K562 treated with DMSO at 1 percent for 24 hours (cell line): ENCODE measurements around the gene PIPOX. TPM values are rescaled to one million over a fixed set of nuclear protein-coding genes. Genes with fewer than 3 reads are reported as not detected.

Experiments
- total RNA-seq: library from RNA; unstranded; fragments of 300-600 nt; gene quantifications from 2 replicates; pipeline ENCODE4 v1.2.3, GENCODE V29; 2022; ENCODE audit warnings: low read depth; ENCODE audit not compliant: insufficient read depth

Gene PIPOX, protein sequence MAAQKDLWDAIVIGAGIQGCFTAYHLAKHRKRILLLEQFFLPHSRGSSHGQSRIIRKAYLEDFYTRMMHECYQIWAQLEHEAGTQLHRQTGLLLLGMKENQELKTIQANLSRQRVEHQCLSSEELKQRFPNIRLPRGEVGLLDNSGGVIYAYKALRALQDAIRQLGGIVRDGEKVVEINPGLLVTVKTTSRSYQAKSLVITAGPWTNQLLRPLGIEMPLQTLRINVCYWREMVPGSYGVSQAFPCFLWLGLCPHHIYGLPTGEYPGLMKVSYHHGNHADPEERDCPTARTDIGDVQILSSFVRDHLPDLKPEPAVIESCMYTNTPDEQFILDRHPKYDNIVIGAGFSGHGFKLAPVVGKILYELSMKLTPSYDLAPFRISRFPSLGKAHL
- 0.98 and 1.6 TPM in 2 replicates for total RNA-seq

GRCh38 chr17:29042679-29043538 is at the start of gene PIPOX:
Gene PIPOX, plus strand, starts transcription at chr17:29043141. Its CDS starts 85 bp downstream, at chr17:29043226.

GRCh38 chr17:29005936-29006511 is 36.9 kb upstream of the PIPOX start, which contains the start of gene SEZ6:
Gene SEZ6, minus strand, starts transcription at chr17:29006033. Its CDS starts 164 bp downstream, at chr17:29005869.

Other genes starting within 250 kb of the PIPOX start
- gene FAM222B, start 200.4 kb upstream of the PIPOX start, total RNA-seq: 32.5 and 34.7 TPM in 2 replicates
- gene ERAL1, start 188.1 kb upstream of the PIPOX start, total RNA-seq: 115 and 126 TPM in 2 replicates
- gene FLOT2, start 145.4 kb upstream of the PIPOX start, total RNA-seq: 224 and 238 TPM in 2 replicates
- 46.9 and 47.0 TPM in 2 replicates for gene DHRS13, start 140.1 kb upstream of the PIPOX start, total RNA-seq
- gene PHF12, start 91.6 kb upstream of the PIPOX start, total RNA-seq: 27.8 and 30.4 TPM in 2 replicates
- gene SEZ6, start 37.1 kb upstream of the PIPOX start, total RNA-seq: not detected in 2 replicates
- gene MYO18A, start 137.3 kb downstream of the PIPOX start, total RNA-seq: 44.5 and 45.6 TPM in 2 replicates
- gene CRYBA1, start 203.7 kb downstream of the PIPOX start, total RNA-seq: not detected in 2 replicates